GM15510 (cell line): ENCODE measurements around the gene QRSL1.

Experiments
- POLR2A ChIP-seq: IDR thresholded peaks from 3 replicates; pipeline ENCODE4 v1.6.1; 2011; ENCODE audit warnings: borderline replicate concordance; ENCODE audit not compliant: insufficient read length; ENCODE audit errors: extremely low read depth

The QRSL1 gene

DNA sequence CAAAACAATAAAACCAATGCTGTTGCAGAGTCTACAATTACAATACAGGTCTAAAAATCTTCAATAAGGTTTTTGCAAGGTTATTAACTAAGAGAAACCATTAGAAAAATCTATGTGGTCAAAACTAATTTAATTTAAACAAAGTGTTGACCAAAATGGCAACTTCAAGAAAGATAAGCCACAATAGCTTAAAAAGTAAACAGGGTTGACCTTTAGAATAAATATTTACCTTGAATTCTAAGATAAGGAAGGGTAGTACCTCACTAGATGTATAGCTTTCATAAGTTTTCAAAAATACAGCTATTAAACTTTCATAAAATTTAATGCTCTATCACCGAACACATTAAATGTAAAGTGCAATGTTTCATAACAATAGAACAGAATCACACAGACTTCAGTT, 11.5 kb upstream of the QRSL1 start:
- no peak for TF ChIP-seq POLR2A

- TF ChIP-seq POLR2A: no peak
These were observed 11.1 kb upstream of the QRSL1 start for GRCh38 chr6:106618324-106618723.

DNA sequence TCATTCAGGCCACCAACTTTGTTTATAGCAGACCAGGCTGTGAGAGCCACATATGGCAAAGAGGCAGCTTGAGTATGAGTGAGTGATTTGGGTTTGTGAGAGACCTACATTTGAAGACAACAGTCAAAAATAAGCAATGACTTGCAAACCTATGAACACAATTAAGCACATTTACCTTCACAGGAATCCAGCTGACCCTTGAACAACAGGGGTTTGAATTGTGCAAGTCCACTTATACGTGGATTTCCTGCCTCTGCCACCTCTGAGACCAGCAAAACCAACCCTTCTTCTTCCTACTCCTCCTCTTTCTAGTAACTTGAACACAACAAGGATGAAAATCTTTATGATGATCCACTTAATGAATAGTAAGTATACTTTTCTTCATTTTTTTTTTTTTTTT, 10.2 kb upstream of the QRSL1 start:
- TF ChIP-seq POLR2A: no peak

DNA sequence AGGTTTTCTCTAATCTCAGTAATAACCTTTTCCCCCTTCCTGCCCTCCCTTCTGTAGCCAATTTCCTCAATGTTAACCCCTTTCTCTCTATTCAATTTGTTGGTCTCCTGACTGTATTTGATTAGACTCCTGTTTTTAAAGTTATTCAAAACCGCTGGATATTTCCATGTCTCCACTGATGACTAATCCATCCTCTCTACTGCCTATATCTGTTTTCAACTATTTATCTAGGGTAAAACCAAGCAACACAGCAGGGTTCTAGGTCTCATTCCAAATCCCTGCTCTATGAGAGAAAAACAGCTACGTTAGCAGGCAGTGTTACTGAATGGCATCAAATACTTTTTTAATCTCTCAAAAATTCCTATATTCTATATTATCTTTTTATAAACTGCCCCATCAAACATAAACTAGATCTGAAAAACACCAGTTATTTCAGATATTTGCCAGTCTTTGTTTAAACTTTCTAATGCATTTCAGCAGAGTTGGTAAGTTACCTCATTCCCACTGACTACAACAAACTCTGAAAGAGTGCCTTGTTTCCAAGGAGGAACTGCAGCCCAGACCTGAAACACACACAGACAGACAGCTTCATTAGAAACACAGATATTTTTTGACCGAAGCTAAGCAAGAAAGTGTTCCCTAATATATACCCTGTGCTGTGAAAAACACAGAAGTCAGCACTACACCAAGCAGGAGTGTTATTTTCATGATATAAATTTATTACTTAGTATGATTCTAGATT, 8.3 kb upstream of the QRSL1 start:
- TF ChIP-seq POLR2A: no peak

GRCh38 chr6:106622412-106622811, 7.0 kb upstream of the QRSL1 start:
- TF ChIP-seq POLR2A: no peak

DNA sequence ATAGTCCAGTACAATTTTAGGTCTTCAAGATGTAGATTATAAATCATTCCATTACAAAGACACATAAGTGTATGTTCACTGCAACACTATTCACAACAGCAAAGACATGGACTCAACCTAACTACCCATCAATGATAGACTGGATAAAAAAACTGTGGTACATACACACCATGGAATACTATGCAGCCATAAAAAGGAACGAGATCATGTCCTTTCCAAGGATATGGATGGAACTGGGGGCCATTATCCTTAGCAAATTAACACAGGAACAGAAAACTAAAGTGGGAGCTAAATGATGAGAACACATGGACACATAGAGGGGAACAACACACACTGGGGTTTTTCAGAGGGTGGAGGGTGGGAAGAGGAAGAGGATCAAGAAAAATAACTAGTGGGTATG, 6.3 kb upstream of the QRSL1 start:
- TF ChIP-seq POLR2A: no peak

DNA sequence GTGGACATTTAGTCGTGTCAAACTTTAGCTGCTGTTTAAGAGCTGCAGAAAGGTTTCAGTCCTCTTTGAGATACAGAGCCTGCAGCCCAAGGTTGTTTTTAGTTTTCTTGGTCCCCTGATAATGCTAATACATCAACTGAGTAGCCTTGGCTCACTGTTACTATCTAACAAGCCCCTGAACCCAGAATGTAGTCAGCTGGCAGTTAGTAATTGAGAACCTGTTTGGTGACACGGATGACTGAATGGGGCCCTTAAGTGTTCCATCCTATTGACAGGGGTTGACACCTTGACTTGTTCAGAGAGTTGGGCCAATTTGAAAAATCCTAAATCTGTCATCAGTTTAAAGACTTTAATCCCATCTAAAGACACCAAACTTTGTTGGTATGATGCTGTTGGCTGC, 2.9 kb upstream of the QRSL1 start:
- no peak for TF ChIP-seq POLR2A

- TF ChIP-seq POLR2A: no peak
These were observed 698 bp upstream of the QRSL1 start for GRCh38 chr6:106628658-106629102.

DNA sequence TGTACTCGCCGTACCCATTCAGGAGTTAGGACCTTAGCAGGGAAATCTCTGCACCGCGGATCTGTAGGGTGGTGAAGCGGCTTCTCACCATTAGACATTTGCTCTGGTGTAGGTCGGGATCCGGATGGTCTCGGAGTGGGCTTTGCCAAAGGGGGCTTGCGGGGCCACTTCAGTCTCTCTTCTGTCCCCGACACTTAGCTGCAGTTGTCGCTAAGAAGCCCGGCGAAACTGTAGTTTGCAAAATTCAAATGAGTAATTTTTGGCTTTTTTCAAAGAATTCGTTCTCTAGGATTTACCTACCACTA, 433 bp downstream of the QRSL1 start:
- TF ChIP-seq POLR2A: no peak

DNA sequence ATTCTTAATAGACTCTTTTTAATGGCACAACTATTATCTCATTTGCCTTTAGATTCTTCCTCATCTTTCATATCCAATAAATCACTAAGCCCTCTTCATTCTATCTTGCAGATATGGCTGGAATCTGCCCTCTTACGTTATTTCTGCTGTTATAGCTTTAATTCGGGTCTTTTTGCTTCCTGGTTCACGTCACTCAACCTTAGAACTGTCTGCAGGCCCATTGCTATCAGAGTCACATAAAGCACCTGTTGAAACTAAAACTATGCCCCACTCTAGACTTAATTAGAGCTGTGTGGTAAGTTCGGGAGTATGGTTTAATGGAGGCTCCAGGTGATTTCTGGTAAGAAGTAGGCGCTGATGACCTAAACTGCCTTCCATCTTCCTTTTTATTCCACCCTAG, 988 bp downstream of the QRSL1 start:
- no peak for TF ChIP-seq POLR2A

GRCh38 chr6:106631346-106631745, 2.0 kb downstream of the QRSL1 start:
- TF ChIP-seq POLR2A: no peak

DNA sequence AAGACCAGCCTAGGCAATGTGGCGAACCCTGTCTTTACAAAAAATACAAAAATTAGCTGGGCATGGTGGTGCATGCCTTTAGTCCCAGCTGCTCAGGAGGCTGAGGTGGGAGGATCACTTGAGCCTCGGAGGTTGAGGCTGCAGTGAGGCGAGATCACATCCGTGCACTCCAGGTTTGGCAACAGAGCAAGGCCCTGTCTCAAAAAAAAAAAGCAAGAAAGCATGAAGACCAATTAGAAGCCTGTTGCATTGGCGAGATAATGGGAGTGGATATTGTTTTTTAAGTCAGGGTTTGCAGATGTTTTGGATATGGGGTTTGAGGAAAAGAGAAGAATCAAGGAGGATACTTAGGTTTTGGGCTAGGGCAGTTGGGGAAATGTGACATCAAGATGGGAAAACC, 5.2 kb downstream of the QRSL1 start:
- TF ChIP-seq POLR2A: no peak

DNA sequence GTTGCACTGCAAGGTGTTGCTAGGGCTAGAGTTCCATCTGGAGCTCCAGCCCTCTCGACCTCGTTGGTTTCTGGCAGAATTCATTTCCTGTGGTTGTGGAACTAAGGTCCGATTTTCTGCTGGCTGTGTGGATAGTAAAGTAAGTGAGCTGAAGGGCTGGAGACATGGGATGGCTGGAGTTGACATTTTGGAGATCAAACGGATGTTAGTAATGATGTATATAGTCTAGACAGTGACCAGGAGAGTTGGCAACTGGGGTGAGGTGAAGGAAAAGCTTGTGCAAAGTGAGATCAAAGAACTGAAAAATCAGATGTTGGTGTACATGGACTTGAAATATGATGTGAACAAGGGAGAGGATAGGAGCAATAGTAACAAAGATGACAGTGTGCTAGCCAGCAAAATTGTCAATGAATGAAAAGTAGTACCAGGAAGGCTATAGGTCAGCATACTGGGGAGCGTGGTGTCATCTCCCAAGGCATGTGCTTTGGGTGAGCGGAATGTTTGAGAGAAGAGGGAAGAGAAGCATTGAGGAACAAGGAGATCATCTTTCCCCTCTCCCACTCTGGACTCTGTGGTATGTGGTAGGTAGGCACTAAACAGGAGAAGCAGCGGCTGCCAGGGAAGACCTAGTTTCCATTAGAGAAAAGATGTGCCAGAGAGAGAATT, 7.8 kb downstream of the QRSL1 start:
- TF ChIP-seq POLR2A: no peak

DNA sequence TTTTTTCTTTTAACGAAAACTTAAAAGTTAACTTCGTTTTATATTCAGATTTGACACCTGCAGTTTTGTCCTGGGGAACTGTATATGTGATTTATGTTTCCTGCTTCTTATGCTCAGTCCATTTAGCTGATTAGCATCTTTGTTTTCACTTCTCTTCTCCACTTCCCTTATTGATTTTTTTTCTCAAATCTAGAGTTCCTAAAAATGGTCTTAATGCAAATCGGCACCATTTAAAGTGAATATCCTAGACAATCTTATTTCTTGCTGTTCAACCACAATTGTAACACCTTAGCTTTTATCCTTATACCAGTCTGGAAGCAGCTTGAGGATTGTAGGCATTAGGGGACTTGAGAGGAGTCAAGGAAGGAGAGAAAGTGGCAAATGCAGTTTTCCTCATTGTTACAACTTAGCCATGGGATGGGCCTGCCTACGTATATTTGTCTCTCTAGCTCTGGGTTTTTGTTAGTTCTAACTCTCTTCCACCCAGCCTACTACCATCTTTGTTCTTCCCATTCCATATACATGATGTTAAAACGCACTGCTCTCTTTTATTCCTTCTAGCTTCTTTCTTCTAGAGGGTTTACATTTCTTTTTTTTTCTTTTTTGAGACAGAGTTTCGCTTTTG, 8.5 kb downstream of the QRSL1 start:
- TF ChIP-seq POLR2A: no peak

DNA sequence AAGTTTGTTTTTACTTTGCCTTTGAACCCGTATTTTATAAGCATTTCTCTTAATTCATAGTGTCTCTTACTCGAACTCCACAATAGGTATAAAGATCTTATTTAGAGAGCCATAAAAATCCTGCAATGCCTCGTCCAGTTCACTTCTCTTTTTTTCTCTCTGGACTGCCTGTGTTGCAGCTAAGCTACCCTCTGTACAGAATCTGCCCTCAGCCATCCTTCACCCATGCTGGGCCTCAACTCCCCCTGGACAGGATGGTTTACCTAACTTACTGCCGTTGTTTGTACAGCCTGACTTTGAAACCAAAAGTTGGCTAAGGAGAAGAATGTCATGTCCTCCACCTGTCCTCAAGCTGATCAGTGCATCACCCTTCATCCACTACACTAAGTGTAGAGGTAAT, 10.4 kb downstream of the QRSL1 start:
- no peak for TF ChIP-seq POLR2A

DNA sequence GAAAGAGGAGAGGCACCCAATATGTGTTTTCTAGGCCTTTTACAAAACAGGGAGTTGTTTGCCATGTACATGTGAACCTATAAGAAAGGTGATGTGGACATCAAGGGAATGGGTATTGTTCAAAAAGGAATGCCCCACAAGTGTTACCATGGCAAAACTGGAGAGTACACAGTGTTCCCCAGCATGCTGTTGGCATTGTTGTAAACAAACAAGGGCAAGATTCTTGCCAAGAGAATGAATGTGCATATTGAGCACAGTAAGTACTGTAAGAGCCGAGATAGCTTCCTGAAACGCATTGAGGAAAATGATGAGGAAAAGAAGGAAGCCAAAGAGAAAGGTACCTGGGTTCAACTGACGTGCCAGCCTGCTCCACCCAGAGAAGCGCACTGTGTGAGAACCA, 13.1 kb downstream of the QRSL1 start:
- no peak for TF ChIP-seq POLR2A
